Colon (tissue), 2 donors: ENCODE data around the gene CDH12.

Experiments used
- FAIRE-seq: peaks from 2 replicates; lab custom pipeline; 2012; peaks lifted over from hg19 to GRCh38; lab: Jason Lieb, UNC
- donor health status: control.
- donor health status: control.

The CDH12 gene

DNA sequence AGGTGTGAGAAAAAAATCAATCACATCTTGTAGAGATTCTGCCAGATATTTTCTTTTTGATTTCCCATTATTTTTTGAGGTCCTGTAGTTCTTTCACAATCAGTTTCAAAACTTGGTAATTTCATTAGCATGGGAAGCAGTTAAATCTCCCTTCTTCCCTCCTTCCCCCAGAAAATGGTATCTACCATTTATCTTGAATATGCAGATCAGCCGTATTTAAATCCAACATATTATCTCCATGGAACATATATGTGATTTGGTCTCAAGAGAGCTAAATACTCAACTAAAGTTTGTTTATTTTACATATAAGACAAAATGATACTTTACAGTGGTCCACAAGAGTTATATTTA is 1034.8 kb downstream of the CDH12 start:
- no peak for FAIRE-seq

DNA sequence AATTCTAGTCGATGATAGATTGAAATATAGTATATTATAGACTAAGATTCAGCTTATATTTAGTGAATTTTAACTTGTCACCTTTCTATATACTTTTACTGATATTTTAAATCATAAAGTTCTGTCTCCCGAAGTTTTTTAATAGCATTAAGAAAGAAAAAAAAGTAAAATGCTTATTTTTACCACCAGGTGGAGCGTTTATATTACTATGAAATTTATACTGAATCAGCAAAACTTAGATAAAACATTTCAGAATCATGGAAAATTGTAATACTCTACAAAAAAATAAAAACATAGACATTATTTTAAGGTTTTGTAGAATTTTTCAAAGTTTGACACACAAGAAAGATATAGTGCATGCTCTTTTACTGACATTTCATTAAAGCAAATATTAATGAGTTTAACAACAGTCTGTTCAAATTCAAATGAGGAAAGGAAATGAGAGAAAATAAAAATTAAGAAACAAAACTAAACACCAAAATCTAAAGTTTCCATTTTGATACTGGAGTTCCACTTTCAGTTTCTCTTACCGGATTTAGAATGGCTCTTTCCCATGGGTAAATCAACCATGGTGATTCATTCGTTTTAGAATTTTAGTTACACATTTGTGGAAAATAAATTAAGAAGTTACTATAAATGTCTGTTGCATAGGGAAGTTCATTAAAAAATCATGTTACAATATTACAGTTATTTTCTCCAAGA is 1035.3 kb downstream of the CDH12 start:
- FAIRE-seq = peak; percentile 53

DNA sequence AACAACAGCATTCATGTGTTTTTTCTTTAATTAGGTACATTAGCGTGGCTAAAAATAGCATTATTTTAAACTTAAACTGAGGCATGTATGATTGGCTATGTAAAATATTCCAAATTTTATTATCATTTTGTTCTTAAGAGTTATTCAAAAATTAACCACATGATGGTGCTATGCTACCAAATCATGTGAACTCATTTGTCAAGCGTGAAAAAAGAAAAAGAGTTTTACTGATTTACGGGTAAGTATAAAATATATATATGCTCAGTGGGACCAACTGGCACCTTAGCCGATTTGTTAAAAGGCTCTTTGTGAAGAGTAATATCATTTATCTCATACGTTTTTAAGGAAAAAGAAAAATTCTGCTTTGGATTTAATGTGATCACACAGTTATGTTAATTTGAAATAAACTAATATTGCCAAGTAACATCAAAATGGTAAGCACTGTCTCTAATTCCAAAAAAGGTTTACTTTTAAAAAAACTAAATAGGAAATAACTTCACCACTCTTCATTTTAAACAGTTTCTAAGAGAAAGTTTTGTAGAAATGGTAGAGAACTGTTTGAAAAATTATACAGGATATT is 1042.3 kb downstream of the CDH12 start:
- peak; percentile 21 for FAIRE-seq

DNA sequence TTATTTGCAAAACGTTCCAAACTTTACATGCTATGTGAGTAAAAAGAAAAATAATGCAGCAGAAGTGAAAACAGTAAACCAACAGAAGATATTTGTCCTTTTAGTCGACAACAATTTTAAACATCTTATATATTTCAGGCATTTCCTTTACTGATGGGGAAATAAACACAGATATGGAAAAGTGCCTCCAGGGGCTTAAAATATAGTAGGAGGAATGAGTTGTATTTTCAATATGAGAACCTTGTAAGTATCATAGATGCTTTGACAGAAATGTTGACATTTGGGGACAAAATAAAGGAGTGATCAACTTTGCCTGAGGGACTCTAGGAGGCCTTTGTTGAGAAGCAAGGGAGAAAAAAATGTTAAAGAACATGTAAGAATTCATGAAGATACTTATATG is 1043.5 kb downstream of the CDH12 start:
- no peak for FAIRE-seq

DNA sequence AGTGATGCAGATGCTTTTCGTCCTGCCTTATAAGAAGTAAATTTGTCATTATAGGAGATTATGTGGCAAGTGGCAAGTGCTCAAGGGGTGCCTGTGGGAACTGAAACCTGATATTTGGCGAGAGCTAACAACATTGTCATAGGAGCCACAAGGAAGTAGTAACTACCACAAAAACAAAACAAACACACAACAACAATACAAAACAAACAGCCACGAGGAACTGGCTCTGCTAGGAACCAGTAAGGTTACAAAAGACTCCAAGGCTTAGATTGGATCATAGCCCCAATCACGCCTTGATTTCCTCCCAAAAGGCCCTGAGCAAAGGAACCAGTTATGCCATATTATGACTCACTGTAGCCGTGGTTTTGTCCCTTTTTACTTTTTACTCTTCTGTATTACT is 1045.2 kb downstream of the CDH12 start:
- no peak for FAIRE-seq

DNA sequence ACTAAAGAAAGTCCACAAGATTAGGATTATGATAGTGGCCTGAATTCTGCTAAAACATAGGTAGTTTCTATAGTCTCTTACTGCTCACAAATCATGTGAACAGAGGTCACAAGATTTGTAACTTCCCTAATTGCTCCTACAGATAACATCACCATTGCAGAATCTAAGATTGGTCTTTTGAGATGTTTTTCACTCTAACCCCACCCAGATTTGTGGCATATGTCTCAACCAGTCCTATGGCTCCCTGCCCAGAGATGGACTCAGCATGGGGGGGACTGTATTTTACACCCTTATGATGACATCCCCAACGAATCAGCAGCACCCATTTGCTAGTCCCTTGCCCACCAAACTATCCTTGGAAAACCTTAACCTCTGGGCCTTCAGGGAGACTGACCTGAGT is 1046.2 kb downstream of the CDH12 start:
- no peak for FAIRE-seq

DNA sequence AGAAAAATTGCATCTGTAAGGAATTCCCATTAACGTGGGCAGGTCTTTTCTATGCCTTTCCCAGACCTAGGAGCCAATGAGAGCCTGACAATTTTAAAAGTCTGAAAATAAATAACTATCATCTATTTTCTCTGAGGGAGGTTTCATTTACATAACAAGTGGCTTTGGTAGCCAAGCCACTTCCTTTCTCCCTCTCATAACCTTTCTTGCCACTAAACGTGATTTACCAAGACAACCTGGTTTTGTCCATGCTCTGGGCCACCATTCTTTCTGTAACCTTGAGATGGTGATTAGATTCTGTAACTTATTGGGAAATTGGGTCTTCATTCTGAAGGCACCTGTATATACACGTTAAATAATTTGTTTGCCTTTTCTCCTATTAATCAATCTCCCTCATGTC is 1046.9 kb downstream of the CDH12 start:
- no peak for FAIRE-seq

DNA sequence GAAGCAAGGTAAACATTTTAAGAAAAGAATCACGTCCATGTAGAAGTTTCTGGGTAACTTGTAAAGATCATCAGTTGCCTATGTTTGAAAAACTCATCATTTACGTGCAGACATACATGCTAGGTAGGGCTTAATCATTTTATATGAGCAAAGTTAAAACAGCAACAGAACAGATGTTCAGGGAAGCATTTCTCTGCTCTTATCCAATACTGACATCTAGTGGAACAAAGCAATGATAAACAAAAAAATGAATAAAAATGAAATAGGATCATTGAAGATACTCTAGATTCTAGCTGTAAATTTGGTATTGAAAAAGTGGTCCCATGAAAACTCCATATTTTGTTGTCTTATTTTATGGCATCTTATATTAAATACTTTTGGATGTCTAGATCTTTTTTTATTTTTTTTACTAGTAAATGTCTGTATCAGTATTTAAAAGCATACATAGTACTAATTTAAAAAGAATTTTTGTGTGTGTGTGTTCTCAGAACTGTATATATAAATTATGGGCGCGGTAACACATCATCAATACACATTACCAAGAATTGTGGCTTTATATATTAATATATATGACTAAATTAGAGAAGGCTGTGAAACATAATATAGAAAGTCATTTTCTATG is 1050.2 kb downstream of the CDH12 start:
- FAIRE-seq = no peak

DNA sequence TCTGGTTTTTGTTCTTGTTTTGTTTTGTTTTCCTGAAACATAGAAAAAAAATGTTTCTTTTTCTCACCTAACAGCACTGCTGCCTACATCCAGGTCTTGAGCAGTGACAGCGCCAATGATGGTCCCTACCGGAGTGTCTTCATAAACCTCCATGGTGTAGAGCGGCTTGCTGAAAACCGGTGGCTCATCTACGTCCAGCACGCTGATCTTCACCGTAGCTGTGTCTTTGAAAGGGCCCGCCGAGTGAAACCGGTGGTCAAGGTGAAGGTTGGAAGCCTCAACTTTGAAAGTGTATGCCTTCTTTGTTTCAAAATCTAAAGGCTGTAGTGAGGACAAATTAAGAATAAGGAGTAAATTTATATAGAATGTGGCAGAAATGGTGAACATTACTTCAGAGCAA is 1051.0 kb downstream of the CDH12 start:
- FAIRE-seq = no peak

DNA sequence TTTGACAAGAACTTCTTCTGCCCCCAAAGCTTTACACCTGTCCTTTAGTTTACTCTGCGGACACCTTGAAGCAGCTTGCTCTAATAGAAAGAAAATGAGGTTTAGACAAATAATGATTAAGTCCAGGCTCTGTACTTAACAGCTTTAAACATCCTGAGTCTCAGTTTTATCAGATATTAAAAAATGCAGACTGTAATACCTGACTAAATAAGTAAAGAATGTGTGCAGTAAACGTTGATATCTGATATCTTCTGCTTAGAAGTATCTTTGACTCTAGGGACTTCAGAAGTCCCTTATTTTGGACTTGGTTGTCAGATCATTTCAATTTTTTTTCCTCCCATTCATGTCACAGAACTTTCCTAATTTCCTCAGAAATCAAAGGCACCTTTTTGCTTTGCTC is 1060.4 kb downstream of the CDH12 start:
- FAIRE-seq = no peak

DNA sequence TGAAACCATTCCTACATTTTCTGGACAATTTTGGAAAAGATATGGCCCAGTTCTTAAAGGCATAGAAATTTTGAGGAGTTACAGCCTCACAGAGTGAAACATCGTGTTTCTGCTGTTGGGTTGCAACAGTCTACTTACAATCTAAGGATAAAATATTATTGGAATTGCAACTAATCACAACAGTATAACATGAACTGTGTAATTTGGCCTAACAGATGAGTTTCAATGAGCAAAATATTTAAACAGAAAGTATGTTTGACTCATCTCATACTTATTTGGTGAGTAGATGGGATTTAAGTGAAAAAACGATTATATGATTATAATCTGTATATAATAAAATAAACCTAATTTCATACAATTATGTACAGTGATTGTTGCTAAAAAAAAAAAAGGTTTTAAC is 1061.8 kb downstream of the CDH12 start:
- no peak for FAIRE-seq

DNA sequence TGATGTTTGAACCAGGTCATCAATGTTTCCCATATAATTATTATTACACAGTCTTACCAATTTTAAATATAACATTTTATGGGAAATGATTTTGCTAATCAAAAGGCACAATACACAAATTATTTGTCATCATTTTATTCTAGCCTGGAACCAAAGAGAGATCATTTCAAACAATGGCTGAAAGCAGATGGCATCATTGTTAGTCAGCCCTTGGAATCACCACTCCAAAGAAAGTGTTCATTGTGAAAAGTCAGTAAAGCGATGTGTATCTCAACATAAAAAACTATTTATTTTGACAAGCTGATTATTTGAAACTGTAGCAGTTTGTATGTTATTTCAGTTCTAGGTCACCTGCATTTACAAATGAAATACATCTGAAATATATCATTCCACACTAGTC is 1068.7 kb downstream of the CDH12 start:
- no peak for FAIRE-seq

DNA sequence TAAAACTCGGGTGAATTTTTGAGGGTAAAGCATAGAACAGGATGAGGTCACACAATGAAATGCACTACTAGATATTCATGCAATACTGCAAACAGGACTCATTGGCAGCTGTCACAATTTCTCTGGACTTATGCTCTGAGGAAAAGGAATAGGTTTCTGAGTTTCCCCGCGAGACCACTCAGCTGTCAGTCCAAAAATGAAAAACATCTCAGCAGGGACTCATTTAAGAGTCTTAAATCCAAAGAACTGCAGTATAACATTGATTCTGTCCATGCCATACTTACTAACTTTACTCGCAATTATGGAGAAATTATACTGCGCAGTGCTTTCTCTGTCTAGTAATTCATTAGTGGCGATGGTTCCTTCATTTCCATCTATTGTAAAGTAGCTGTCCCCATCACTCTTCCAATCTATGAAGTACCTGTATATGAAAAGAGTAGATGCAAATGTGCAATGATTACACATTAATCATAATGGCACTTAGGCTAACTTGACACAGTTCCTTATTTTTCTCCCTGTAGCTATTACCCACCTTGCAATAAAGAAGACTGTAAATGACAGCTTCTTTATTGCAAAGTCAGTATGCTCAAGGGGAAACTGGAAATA is 1070.0 kb downstream of the CDH12 start:
- FAIRE-seq = no peak

DNA sequence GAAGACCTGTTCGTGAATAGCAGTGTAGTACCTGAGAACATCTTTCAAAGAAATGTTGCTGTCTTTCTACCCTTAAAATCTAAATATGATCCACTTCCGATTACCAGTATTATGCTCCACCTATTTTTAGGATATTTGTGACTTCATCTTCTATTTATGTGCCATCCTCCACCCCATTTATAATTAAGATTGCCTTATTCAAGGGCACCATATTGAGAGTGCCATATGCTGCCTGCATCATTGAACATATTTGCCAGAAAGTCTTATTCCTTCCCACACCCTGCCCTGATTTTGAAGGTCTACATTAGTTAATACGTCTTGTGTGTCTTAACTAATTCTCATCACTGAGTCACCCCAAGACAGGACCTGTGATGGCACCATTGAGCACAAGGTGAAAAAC is 1076.7 kb downstream of the CDH12 start:
- FAIRE-seq = no peak

DNA sequence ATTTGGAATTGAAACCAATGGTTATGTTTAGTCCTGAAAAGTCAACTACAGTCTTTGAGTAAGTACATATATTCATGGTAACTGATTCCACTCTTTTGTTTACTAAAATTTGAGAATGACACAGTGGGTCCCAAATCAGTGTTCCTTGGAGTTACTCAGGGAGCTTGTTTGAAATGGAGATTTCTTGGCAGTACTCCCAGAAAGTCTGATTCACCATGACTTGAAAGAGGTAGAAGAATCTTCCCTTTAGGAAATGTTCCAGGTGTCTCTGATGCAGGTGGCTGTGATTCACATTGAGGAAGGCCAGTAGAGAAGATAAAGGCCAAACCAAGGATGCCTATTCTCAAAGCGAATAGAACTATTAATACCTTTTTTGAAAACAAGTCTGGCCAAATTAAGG is 1078.3 kb downstream of the CDH12 start:
- no peak for FAIRE-seq

DNA sequence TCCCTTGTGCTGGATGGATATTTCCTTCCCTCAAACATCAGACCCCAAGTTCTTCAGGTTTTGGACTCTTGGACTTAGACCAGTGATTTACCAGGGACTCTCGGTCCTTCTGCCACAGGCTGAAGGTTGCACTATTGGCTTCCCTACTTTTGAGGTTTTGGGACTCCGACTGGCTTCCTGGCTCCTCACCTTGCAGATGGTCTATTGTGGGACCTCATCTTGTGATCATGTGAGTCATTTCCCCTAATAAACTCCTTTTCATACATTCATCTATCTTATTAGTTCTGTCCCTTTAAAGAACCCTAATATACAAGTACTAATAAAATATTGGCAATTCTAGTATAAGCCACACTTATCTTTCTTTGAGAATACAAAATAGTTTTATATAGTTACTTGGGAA is 1078.9 kb downstream of the CDH12 start:
- FAIRE-seq = no peak

DNA sequence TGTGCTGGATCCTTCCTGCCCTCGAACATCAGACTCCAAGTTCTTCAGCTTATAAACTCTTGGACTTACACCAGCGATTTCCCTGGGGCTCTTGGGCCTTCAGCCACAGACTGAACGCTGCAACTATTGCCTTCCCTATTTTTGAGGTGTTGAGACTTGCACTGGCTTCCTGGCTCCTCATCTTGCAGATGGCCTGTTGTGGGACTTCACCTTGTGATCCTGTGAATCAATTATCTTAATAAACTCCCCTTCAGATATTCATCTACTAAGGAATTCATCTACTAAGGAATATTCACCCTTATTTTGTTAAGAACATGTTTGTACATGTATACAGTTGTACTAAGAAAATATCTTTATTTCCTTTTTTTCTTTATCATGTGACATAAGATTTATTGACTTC is 1079.7 kb downstream of the CDH12 start:
- no peak for FAIRE-seq

DNA sequence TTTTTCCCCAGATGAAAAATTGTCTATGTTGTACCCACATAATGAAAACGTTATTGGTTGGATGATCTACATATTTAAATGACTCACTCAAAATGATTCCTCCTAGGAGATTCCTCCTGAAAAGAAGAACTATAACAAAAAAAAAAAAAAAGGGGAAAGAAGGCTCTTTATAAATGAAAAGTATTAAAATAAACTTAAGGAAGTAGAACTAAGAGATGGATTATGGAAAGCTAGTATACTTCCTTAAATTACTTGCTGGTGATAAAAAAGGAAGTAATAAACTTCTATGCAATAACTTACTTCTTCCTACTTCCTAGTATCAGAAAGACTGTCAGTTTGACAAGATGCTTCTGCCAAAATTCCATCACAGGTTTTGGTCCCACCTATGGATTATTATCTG is 1087.7 kb downstream of the CDH12 start:
- FAIRE-seq = no peak

DNA sequence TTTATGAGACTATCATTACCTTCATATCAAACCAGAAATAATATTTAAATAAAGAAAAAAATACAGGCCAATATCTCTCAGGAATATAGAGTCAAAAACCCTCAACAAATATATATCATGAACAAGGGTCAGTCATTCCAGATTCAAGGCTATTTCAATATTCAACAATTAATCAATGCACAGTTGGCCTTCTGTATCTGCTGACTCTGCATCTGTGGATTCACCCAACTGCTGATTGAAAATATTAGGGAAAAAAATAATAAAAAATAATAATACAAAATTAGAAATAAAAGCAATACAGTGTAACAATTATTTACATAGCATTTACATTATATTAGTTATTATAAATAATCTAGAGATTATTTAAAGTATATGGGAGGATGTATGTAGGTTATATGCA is 1114.0 kb downstream of the CDH12 start:
- FAIRE-seq = no peak

DNA sequence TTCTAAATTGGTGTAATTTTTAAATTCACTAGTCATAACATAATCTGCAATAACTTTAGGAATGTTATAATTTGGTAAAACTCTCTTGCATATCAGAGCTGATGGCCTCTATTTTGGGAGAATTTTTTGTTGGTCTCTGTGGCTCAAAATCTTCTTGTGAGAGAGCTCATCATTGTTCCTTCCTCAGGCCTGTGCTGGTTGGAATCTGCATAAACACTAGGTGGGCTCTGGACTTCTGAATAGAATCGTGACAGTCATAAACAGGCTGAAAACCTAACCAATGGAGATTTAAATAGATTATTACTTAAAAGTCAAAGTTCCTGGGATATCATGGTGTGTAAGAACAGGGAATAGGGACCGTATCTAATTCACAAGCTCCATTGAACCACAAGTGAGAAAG is 1129.6 kb downstream of the CDH12 start:
- no peak for FAIRE-seq

DNA sequence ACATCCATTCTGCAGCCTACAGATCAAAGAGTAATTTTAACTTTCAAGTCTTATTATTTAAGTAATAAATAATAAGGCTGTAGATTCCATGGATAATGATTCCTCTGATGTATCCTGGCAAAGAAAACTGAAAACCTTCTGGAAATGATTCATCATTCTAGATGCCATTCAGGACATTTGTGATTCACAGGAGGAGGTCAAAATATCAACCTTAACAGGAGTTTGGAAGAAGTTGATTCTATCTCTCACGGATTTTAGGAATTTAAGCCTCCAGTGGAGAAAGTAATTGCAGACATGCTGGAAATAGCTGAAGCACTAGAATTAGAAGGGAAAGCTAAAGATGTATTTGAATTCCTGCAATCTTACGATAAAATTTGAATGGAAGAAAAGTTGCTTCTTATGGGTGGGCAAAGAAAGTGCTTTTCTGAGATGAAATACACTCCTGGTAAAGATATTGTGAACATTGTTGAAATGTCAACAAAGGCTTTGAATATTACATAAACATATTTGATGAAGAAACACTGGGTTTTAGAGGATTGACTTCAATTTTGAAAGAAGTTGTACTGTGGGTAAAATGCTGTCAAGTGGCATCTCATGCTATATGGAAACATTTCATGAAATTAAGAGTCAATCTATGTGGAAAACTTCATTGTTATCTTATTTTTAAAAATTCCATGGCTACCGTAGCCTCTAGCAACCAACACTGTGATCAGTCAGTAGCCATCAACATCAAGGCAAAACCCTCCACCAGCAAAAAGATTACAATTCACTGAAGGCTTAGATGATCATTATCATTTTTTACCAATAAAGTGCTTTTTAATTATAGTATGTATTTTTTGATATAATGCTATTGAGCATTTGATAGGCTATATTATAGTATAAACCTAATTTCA is 1141.0 kb downstream of the CDH12 start:
- FAIRE-seq = no peak

DNA sequence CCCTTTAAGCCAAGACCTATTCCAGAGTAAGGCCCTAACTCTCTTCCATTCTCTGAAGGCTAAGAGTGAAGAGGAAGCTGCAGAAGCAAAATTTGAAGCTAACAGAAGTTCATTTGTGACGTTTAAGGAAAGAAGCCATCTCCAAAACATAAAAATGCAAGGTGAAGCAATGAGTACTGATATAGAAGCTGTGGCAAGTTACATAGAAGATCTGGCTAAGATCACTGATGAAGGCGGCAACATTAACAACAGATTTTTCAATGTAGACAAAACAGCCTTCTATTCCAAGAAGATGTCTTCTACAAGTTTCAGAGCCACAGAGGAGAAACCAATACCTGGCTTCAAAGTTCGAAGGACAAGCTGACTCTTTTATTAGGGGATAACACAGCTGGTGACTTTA is 1143.4 kb downstream of the CDH12 start:
- FAIRE-seq = no peak
